HEK293T (cell line): ENCODE data around the gene CAMK2B.

Experiments used
- CTCF ChIA-PET: fragments of 350-600 bp; formaldehyde crosslinking; extraction: SDS; loops from one replicate; lab custom pipeline; 2021; ENCODE audit warnings: antibody characterized with exemption, inconsistent platforms; lab: Yijun Ruan, JAX
- POLR2A ChIA-PET: fragments of 350-600 bp; formaldehyde crosslinking; extraction: SDS; loops from one replicate; lab custom pipeline; 2020; ENCODE audit warnings: antibody characterized with exemption, inconsistent platforms; lab: Yijun Ruan, JAX
- DNase-seq: peaks from one replicate; pipeline ENCODE4 v3.0.0; 2012; ENCODE audit warnings: mixed read lengths; ENCODE audit errors: extremely low spot score
- ARNT ChIP-seq: fragments of 450-650 bp; IDR thresholded peaks from 2 replicates; pipeline ENCODE4 v1.6.1; 2017; ENCODE audit warnings: mild to moderate bottlenecking
- BHLHE40 ChIP-seq: fragments of 450-650 bp; IDR thresholded peaks from 2 replicates; pipeline ENCODE4 v1.6.1; 2016; ENCODE audit warnings: mild to moderate bottlenecking, moderate library complexity, borderline replicate concordance
- CTBP1 ChIP-seq: fragments of 450-650 bp; IDR thresholded peaks from 2 replicates; pipeline ENCODE4 v1.6.1; 2016; ENCODE audit warnings: borderline replicate concordance
- ELF4 ChIP-seq: fragments of 450-650 bp; IDR thresholded peaks from 2 replicates; pipeline ENCODE4 v1.6.1; 2017; ENCODE audit warnings: antibody characterized with exemption
- FOXA1 ChIP-seq: fragments of 450-650 bp; IDR thresholded peaks from 2 replicates; pipeline ENCODE4 v1.6.1; 2016; ENCODE audit warnings: mild to moderate bottlenecking
- FOXK2 ChIP-seq: fragments of 450-650 bp; IDR thresholded peaks from 2 replicates; pipeline ENCODE4 v1.6.1; 2016; ENCODE audit warnings: mild to moderate bottlenecking
- FOXM1 ChIP-seq: fragments of 450-650 bp; IDR thresholded peaks from 2 replicates; pipeline ENCODE4 v1.6.1; 2017; ENCODE audit warnings: mild to moderate bottlenecking, borderline replicate concordance
- HDGF ChIP-seq: fragments of 450-650 bp; IDR thresholded peaks from 2 replicates; pipeline ENCODE4 v1.6.1; 2017; ENCODE audit warnings: antibody characterized with exemption, borderline replicate concordance
- L3MBTL2 ChIP-seq: fragments of 450-650 bp; conservative IDR thresholded peaks from 2 replicates; pipeline ENCODE4 v1.6.1; 2016; ENCODE audit warnings: mild to moderate bottlenecking
- LEF1 ChIP-seq: fragments of 450-650 bp; IDR thresholded peaks from 2 replicates; pipeline ENCODE4 v1.6.1; 2017; ENCODE audit warnings: mild to moderate bottlenecking, borderline replicate concordance
- NFRKB ChIP-seq: fragments of 450-650 bp; IDR thresholded peaks from 2 replicates; pipeline ENCODE4 v1.6.1; 2016; ENCODE audit warnings: mild to moderate bottlenecking, moderate library complexity
- PKNOX1 ChIP-seq: fragments of 450-650 bp; IDR thresholded peaks from 2 replicates; pipeline ENCODE4 v1.6.1; 2016
- SP1 ChIP-seq: fragments of 450-650 bp; IDR thresholded peaks from 2 replicates; pipeline ENCODE4 v1.6.1; 2017
- SUZ12 ChIP-seq: fragments of 450-650 bp; IDR thresholded peaks from 2 replicates; pipeline ENCODE4 v1.6.1; 2016; ENCODE audit warnings: mild to moderate bottlenecking
- TARDBP ChIP-seq: fragments of 450-650 bp; IDR thresholded peaks from 2 replicates; pipeline ENCODE4 v1.6.1; 2016
- ZNF384 ChIP-seq: fragments of 450-650 bp; IDR thresholded peaks from 2 replicates; pipeline ENCODE4 v1.6.1; 2016

Gene CAMK2B

GRCh38 chr7:44266526-44266925 lies 58.9 kb downstream of the CAMK2B start:
- POLR2A ChIA-PET, result interaction anchor here (1.0 kb wide), 1 partner anchor 297 kb away, joined by 3 read pairs; no protein-coding TSS in a partner anchor
- TF ChIP-seq LEF1 (no peak), CTBP1 (no peak), FOXM1 (no peak), SUZ12 (no peak), ARNT (no peak)
- no peak for DNase-seq
- CTCF ChIA-PET, result no interaction called here

- ChIA-PET CTCF (no interaction called here), POLR2A (interaction anchor here (1.0 to 1.9 kb wide), 3 partner anchors 8 to 298 kb away, joined by 3 to 6 read pairs (median 3); no protein-coding TSS in a partner anchor)
- TF ChIP-seq SP1 (no peak), L3MBTL2 (no peak), ARNT (no peak), NFRKB (no peak), FOXA1 (no peak), CTBP1 (no peak), SUZ12 (no peak), PKNOX1 (no peak), FOXM1 (no peak)
- no peak for DNase-seq
These were observed 59.7 kb downstream of the CAMK2B start for GRCh38 chr7:44265728-44266127.

- POLR2A ChIA-PET, result interaction anchor here (1.9 kb wide), 1 partner anchor 12 kb away, joined by 6 read pairs; no protein-coding TSS in a partner anchor
These were observed 61.0 kb downstream of the CAMK2B start for GRCh38 chr7:44264221-44264931.

GRCh38 chr7:44263326-44264082 lies 61.9 kb downstream of the CAMK2B start:
- DNase-seq, result no peak
- no peak for TF ChIP-seq ZNF384
- TF ChIP-seq ARNT, result no peak
- CTCF ChIA-PET, result no interaction called here
- POLR2A ChIA-PET, result no interaction called here

More at GRCh38 chr7:44264221-44264931, 61.0 kb downstream of the CAMK2B start:
- no peak for TF ChIP-seq FOXA1
- TF ChIP-seq SUZ12, result no peak
- no peak for TF ChIP-seq ZNF384
- TF ChIP-seq ELF4, result no peak
- TF ChIP-seq ARNT, result no peak
- TF ChIP-seq CTBP1, result no peak
- TF ChIP-seq L3MBTL2, result no peak
- no peak for TF ChIP-seq FOXM1
- no peak for TF ChIP-seq LEF1
- TF ChIP-seq FOXK2, result no peak
- no peak for TF ChIP-seq NFRKB
- TF ChIP-seq SP1, result no peak
- DNase-seq, result no peak
- CTCF ChIA-PET, result no interaction called here

GRCh38 chr7:44262031-44262430 lies 63.4 kb downstream of the CAMK2B start:
- ChIA-PET POLR2A (no interaction called here), CTCF (no interaction called here)
- DNase-seq, result no peak
- TF ChIP-seq TARDBP (no peak), SUZ12 (no peak), FOXM1 (no peak), CTBP1 (no peak), SP1 (no peak), ARNT (no peak), L3MBTL2 (no peak), LEF1 (no peak), FOXA1 (no peak), NFRKB (no peak)

GRCh38 chr7:44261240-44261639 lies 64.2 kb downstream of the CAMK2B start:
- DNase-seq, result no peak
- TF ChIP-seq HDGF, result no peak
- no peak for TF ChIP-seq FOXM1
- TF ChIP-seq CTBP1, result no peak
- POLR2A ChIA-PET, result no interaction called here
- CTCF ChIA-PET, result interaction anchor here (0.5 to 0.9 kb wide), 2 partner anchors 13 to 617 kb away, joined by 3 to 4 read pairs; no protein-coding TSS in a partner anchor

- no peak for TF ChIP-seq PKNOX1
- TF ChIP-seq NFRKB, result no peak
- TF ChIP-seq ELF4, result no peak
- no peak for TF ChIP-seq CTBP1
- no peak for TF ChIP-seq SP1
- no peak for TF ChIP-seq TARDBP
- TF ChIP-seq ARNT, result no peak
- TF ChIP-seq LEF1, result no peak
- no peak for TF ChIP-seq FOXA1
- no peak for TF ChIP-seq SUZ12
- TF ChIP-seq FOXM1, result no peak
- TF ChIP-seq HDGF, result no peak
- TF ChIP-seq L3MBTL2, result no peak
- TF ChIP-seq ZNF384, result no peak
- TF ChIP-seq BHLHE40, result no peak
- no peak for TF ChIP-seq FOXK2
- CTCF ChIA-PET, result no interaction called here
- POLR2A ChIA-PET, result interaction anchor here (0.8 kb wide), 1 partner anchor 17 kb away, joined by 3 read pairs; no protein-coding TSS in a partner anchor
- no peak for DNase-seq
These were observed 65.6 kb downstream of the CAMK2B start for GRCh38 chr7:44259547-44260457.
